Measurements from ENCODE around the gene UQCC2. TPM values are rescaled to one million over a fixed set of nuclear protein-coding genes. Genes with fewer than 3 reads are reported as not detected.

UQCC2 gene
- total RNA-seq, 1 donor from 2014 or later: 68.9 TPM

- Mint-ChIP-seq H3K27ac (ENCODE audit: unreplicated experiment) (no peak overlapping the region), H3K27me3 (ENCODE audit: unreplicated experiment) (no peaks in the 10 kb centered on the region), H3K4me3 (ENCODE audit: unreplicated experiment) (no peak overlapping the region), H3K4me1 (ENCODE audit: unreplicated experiment) (no peaks in the 10 kb centered on the region), H3K36me3 (ENCODE audit: unreplicated experiment) (no peaks in the 10 kb centered on the region), H3K9me3 (ENCODE audit: unreplicated experiment) (no peaks in the 10 kb centered on the region)
- TF ChIP-seq CTCF (IDR thresholded peaks at IDR 0.05): no peak
- no peak for DNase-seq (ENCODE audit: extremely low spot score, unreplicated experiment)
Observed at GRCh38 chr6:33662318-33662717, 49.2 kb downstream of the UQCC2 start.

GRCh38 chr6:33661106-33661838, 50.2 kb downstream of the UQCC2 start:
- no peaks in the 10 kb centered on the region for H3K4me1 Mint-ChIP-seq (ENCODE audit: unreplicated experiment)
- no peak overlapping the region for H3K4me3 Mint-ChIP-seq (ENCODE audit: unreplicated experiment)
- DNase-seq (ENCODE audit: extremely low spot score, unreplicated experiment): no peak
- H3K27ac Mint-ChIP-seq (ENCODE audit: unreplicated experiment): no peak overlapping the region
- H3K36me3 Mint-ChIP-seq (ENCODE audit: unreplicated experiment): no peaks in the 10 kb centered on the region
- H3K27me3 Mint-ChIP-seq (ENCODE audit: unreplicated experiment): no peaks in the 10 kb centered on the region
- TF ChIP-seq CTCF (IDR thresholded peaks at IDR 0.05): no peak
- H3K9me3 Mint-ChIP-seq (ENCODE audit: unreplicated experiment): no peaks in the 10 kb centered on the region

GRCh38 chr6:33659986-33660385, 51.5 kb downstream of the UQCC2 start:
- H3K36me3 Mint-ChIP-seq (ENCODE audit: unreplicated experiment): no peaks in the 10 kb centered on the region
- no peaks in the 10 kb centered on the region for H3K9me3 Mint-ChIP-seq (ENCODE audit: unreplicated experiment)
- H3K4me3 Mint-ChIP-seq (ENCODE audit: unreplicated experiment): no peak overlapping the region
- H3K27ac Mint-ChIP-seq (ENCODE audit: unreplicated experiment): no peak overlapping the region
- no peaks in the 10 kb centered on the region for H3K27me3 Mint-ChIP-seq (ENCODE audit: unreplicated experiment)
- no peak for TF ChIP-seq CTCF (IDR thresholded peaks at IDR 0.05)
- H3K4me1 Mint-ChIP-seq (ENCODE audit: unreplicated experiment): peaks cover 3% of the 10 kb centered on the region
- no peak for DNase-seq (ENCODE audit: extremely low spot score, unreplicated experiment)

GRCh38 chr6:33658982-33659689, 52.4 kb downstream of the UQCC2 start:
- H3K4me3 Mint-ChIP-seq (ENCODE audit: unreplicated experiment): no peak overlapping the region
- H3K9me3 Mint-ChIP-seq (ENCODE audit: unreplicated experiment): no peaks in the 10 kb centered on the region
- H3K27ac Mint-ChIP-seq (ENCODE audit: unreplicated experiment): no peak overlapping the region
- no peaks in the 10 kb centered on the region for H3K27me3 Mint-ChIP-seq (ENCODE audit: unreplicated experiment)
- no peaks in the 10 kb centered on the region for H3K36me3 Mint-ChIP-seq (ENCODE audit: unreplicated experiment)
- peaks cover 9% of the 10 kb centered on the region for H3K4me1 Mint-ChIP-seq (ENCODE audit: unreplicated experiment)
- DNase-seq (ENCODE audit: extremely low spot score, unreplicated experiment): no peak
- no peak for TF ChIP-seq CTCF (IDR thresholded peaks at IDR 0.05)

- H3K27me3 Mint-ChIP-seq (ENCODE audit: unreplicated experiment): no peaks in the 10 kb centered on the region
- no peaks in the 10 kb centered on the region for H3K9me3 Mint-ChIP-seq (ENCODE audit: unreplicated experiment)
- H3K4me1 Mint-ChIP-seq (ENCODE audit: unreplicated experiment): peaks cover 12% of the 10 kb centered on the region
- H3K36me3 Mint-ChIP-seq (ENCODE audit: unreplicated experiment): no peaks in the 10 kb centered on the region
- TF ChIP-seq CTCF (IDR thresholded peaks at IDR 0.05): no peak
- no peak overlapping the region for H3K4me3 Mint-ChIP-seq (ENCODE audit: unreplicated experiment)
- DNase-seq (ENCODE audit: extremely low spot score, unreplicated experiment): no peak
- H3K27ac Mint-ChIP-seq (ENCODE audit: unreplicated experiment): no peak overlapping the region
Observed at GRCh38 chr6:33656844-33657243, 54.7 kb downstream of the UQCC2 start.
